D721Med (cell line): ENCODE data around the gene COPA.
A peak's percentile ranks its signal among the peaks of the same experiment; 100 is the strongest.

Experiments used
- DNase-seq: peaks from one replicate; pipeline ENCODE4 v3.0.0; 2011; ENCODE audit warnings: low spot score; ENCODE audit not compliant: insufficient read length
- FAIRE-seq: peaks from 2 replicates; lab custom pipeline; 2011; peaks lifted over from hg19 to GRCh38; lab: Jason Lieb, UNC
- CTCF ChIP-seq: IDR thresholded peaks from 2 replicates; pipeline ENCODE4 v1.5.1; 2012; ENCODE audit warnings: mild to moderate bottlenecking, control low read depth; ENCODE audit not compliant: insufficient read depth; ENCODE audit errors: missing control alignments

The COPA gene

GRCh38 chr1:160354388-160354985, 11.4 kb upstream of the COPA start:
- peak; percentile 81 for FAIRE-seq
- DNase-seq = peak; percentile 44
- peak; percentile 79 for TF ChIP-seq CTCF

GRCh38 chr1:160353223-160353622, 10.2 kb upstream of the COPA start:
- TF ChIP-seq CTCF = no peak
- DNase-seq = no peak
- FAIRE-seq = no peak

GRCh38 chr1:160352555-160352954, 9.5 kb upstream of the COPA start:
- FAIRE-seq = no peak
- DNase-seq = no peak
- no peak for TF ChIP-seq CTCF

GRCh38 chr1:160351629-160352028, 8.6 kb upstream of the COPA start:
- TF ChIP-seq CTCF = no peak
- FAIRE-seq (no peak), DNase-seq (no peak)

GRCh38 chr1:160346958-160347357, 3.9 kb upstream of the COPA start:
- no peak for FAIRE-seq
- DNase-seq = no peak
- TF ChIP-seq CTCF = no peak

- FAIRE-seq = no peak
- no peak for TF ChIP-seq CTCF
- no peak for DNase-seq
These were observed 3.4 kb upstream of the COPA start for GRCh38 chr1:160346463-160346862.

GRCh38 chr1:160344936-160345335, 1.9 kb upstream of the COPA start:
- DNase-seq (no peak), FAIRE-seq (no peak)
- no peak for TF ChIP-seq CTCF
